Measurements from ENCODE around the gene CLDN6.

Gene CLDN6

GRCh38 chr16:3013998-3014690, 3.8 kb downstream of the CLDN6 start:
- no peak for DNase-seq (ENCODE audit: low read depth in 2 of 3, low spot score in 2 of 3)

- no peak for DNase-seq (ENCODE audit: low read depth in 2 of 3, low spot score in 2 of 3)
These were observed 4.5 kb downstream of the CLDN6 start for GRCh38 chr16:3013491-3013951.

GRCh38 chr16:3012828-3013420, 5.1 kb downstream of the CLDN6 start, which contains the start of gene CLDN9:
Gene CLDN9 (plus strand): TSS chr16:3012923. CDS start chr16:3013363, 440 bp downstream.
- no peak for DNase-seq (ENCODE audit: low read depth in 2 of 3, low spot score in 2 of 3)

- DNase-seq (ENCODE audit: low read depth in 2 of 3, low spot score in 2 of 3) = no peak
These were observed 5.7 kb downstream of the CLDN6 start for GRCh38 chr16:3012246-3012645.

GRCh38 chr16:3010510-3010909, 7.5 kb downstream of the CLDN6 start:
- DNase-seq (ENCODE audit: low read depth in 2 of 3, low spot score in 2 of 3) = no peak

GRCh38 chr16:3009568-3010390, 8.2 kb downstream of the CLDN6 start:
- no peak for DNase-seq (ENCODE audit: low read depth in 2 of 3, low spot score in 2 of 3)

- no peak for DNase-seq (ENCODE audit: low read depth in 2 of 3, low spot score in 2 of 3)
These were observed 9.3 kb downstream of the CLDN6 start for GRCh38 chr16:3008690-3009037.

GRCh38 chr16:3007957-3008689, 9.9 kb downstream of the CLDN6 start:
- no peak for DNase-seq (ENCODE audit: low read depth in 2 of 3, low spot score in 2 of 3)

- no peak for DNase-seq (ENCODE audit: low read depth in 2 of 3, low spot score in 2 of 3)
These were observed 10.7 kb downstream of the CLDN6 start for GRCh38 chr16:3007059-3007956.

- DNase-seq (ENCODE audit: low read depth in 2 of 3, low spot score in 2 of 3) = no peak
These were observed 13.2 kb downstream of the CLDN6 start for GRCh38 chr16:3004781-3005284.

- no peak for DNase-seq (ENCODE audit: low read depth in 2 of 3, low spot score in 2 of 3)
These were observed 13.7 kb downstream of the CLDN6 start for GRCh38 chr16:3004319-3004718.

- peak; percentile 80 to 93 (median 90) for DNase-seq (ENCODE audit: low read depth in 2 of 3, low spot score in 2 of 3)
These were observed 14.3 kb downstream of the CLDN6 start for GRCh38 chr16:3003582-3004270.

GRCh38 chr16:3001316-3001715, 16.7 kb downstream of the CLDN6 start:
- DNase-seq (ENCODE audit: low read depth in 2 of 3, low spot score in 2 of 3) = no peak

- no peak for DNase-seq (ENCODE audit: low read depth in 2 of 3, low spot score in 2 of 3)
These were observed 17.4 kb downstream of the CLDN6 start for GRCh38 chr16:3000540-3000939.

GRCh38 chr16:2999929-3000328, 18.1 kb downstream of the CLDN6 start:
- DNase-seq (ENCODE audit: low read depth in 2 of 3, low spot score in 2 of 3) = no peak

GRCh38 chr16:2996298-2996697, 21.7 kb downstream of the CLDN6 start:
- no peak for DNase-seq (ENCODE audit: low read depth in 2 of 3, low spot score in 2 of 3)

- DNase-seq (ENCODE audit: low read depth in 2 of 3, low spot score in 2 of 3) = no peak
These were observed 25.5 kb downstream of the CLDN6 start for GRCh38 chr16:2992383-2993081.

GRCh38 chr16:2991566-2992261, 26.3 kb downstream of the CLDN6 start:
- no peak for DNase-seq (ENCODE audit: low read depth in 2 of 3, low spot score in 2 of 3)

All from activated CD8-positive, alpha-beta memory T cell treated with anti-CD3 and anti-CD28 coated beads for 48 hours (primary cell).